GM12875 (cell line): ENCODE data around the gene ZCRB1.

ENCODE experiments used
- H3K4me3 ChIP-seq: one replicate; pipeline ENCODE4 v1.5.1; 2011; ENCODE audit warnings: low read depth, low read length, control low read depth
- TF ChIP-seq, protein P1 (sequence below): IDR thresholded peaks from 2 replicates; pipeline ENCODE4 v1.5.1; 2011; ENCODE audit warnings: low read depth, mild to moderate bottlenecking, control low read depth, inconsistent platforms, low read length, moderate library complexity, borderline replicate concordance; ENCODE audit not compliant: insufficient read depth

ZCRB1 gene

DNA sequence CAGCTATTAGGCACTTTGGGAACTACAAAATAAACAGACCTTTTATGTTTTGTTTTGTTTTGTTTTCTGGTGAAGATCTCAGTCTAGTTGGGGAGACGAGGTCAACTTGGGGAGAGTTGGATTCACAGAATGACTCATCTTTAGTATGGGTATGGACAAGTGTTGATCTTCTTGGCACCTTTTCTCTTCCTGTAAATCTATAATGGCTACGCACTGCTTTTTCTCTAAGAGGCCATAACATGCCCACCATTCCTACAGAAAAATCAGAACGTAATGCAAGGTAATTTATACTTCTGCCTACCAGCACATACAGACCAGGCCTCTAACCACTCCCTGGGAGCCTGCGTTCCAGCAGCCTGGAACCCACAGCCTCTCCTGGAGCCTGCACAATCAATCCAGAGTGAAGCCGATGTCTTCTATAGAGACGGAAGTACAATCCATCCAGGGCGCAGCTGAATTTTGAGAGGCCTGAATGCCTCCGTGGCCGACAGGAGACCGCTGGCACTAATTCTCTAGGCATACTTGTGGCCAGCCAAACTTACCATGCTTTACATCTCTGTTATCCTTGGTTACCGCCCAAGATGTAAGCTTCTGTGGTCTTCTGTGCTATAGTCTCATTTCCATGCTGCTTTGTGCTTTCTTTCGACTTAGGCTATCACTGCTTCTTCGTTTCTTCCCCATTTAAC, 790 bp upstream of the ZCRB1 start:
- TF ChIP-seq, protein P1, sequence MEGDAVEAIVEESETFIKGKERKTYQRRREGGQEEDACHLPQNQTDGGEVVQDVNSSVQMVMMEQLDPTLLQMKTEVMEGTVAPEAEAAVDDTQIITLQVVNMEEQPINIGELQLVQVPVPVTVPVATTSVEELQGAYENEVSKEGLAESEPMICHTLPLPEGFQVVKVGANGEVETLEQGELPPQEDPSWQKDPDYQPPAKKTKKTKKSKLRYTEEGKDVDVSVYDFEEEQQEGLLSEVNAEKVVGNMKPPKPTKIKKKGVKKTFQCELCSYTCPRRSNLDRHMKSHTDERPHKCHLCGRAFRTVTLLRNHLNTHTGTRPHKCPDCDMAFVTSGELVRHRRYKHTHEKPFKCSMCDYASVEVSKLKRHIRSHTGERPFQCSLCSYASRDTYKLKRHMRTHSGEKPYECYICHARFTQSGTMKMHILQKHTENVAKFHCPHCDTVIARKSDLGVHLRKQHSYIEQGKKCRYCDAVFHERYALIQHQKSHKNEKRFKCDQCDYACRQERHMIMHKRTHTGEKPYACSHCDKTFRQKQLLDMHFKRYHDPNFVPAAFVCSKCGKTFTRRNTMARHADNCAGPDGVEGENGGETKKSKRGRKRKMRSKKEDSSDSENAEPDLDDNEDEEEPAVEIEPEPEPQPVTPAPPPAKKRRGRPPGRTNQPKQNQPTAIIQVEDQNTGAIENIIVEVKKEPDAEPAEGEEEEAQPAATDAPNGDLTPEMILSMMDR = no peak

DNA sequence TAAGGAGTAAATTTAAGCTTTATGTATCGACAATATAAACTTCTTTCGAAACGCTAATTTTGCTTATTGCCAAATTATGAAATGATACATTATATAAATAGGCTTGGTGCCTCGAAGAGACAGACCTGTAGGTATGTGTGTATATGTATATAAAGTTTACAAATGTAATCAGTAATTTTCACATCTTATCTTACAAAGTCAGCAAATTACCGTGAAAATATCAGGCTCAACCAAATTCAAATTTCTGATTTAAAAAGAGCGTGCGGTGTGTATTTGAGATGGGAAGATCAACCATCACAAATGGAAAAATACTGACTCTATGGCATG, 605 bp downstream of the ZCRB1 start:
- peak overlapping the region; percentile 93 for H3K4me3 ChIP-seq
- TF ChIP-seq, protein P1 = no peak

More for the DNA sequence above, 790 bp upstream of the ZCRB1 start:
- peak overlapping the region; percentile 93 for H3K4me3 ChIP-seq

DNA sequence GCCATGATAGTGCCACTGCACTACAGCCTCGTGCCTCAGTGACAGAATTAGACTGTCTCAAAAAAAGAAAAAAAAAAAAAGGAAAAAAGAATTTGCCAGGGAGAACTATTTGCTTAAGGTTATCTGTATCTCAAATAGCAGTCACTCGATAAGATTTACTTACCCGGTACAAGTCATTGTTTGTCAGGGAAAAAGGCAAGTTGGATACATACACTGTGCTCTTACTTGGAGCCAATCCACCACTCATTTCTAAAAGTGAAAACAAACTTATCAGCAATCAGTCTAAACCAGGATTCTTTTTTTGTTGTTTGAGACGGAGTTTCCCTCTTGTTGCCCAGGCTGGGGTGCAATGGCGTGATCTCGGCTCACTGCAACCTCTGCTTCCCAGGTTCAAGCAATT, 2.0 kb downstream of the ZCRB1 start:
- TF ChIP-seq, protein P1 = no peak
- H3K4me3 ChIP-seq = no peak overlapping the region

DNA sequence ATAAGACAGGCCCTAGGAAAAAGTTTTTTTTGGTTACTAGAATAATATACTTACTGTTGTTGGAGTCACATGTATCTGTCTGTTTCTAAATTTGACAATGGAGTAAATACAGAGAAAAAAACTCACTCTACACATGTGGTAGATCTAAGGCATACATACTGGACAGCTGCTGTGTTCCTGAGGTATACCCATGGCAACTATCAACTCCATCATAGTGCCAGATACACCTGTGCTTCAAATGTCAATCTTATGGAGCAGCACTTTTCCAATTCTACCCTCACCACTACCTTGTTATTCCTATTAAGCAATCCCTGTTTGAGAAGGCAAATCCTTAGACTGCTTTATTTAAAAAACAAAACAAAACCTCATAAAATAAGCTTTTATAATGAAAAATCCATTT, 3.3 kb downstream of the ZCRB1 start:
- TF ChIP-seq, protein P1 = no peak

DNA sequence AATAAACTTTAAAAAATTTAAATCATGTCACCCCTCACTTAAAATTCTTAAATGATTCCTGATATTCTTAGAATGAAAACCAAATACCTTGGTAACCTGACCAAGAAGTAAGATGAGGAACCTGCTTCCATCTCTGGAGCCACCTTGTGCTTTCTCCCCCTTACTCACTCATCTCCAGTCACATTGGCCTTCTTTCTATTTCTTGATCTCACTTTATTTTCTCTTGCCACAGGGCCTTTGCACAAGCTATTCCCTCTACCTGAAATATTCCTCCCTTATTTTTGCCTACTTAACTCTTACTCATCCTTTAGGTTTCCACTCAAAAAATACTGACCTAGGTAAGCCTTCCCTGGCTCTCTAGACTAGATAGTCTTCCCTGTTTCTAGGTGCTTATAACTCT, 5.1 kb downstream of the ZCRB1 start:
- TF ChIP-seq, protein P1 = no peak

More for the DNA sequence above, 3.3 kb downstream of the ZCRB1 start:
- no peak overlapping the region for H3K4me3 ChIP-seq

DNA sequence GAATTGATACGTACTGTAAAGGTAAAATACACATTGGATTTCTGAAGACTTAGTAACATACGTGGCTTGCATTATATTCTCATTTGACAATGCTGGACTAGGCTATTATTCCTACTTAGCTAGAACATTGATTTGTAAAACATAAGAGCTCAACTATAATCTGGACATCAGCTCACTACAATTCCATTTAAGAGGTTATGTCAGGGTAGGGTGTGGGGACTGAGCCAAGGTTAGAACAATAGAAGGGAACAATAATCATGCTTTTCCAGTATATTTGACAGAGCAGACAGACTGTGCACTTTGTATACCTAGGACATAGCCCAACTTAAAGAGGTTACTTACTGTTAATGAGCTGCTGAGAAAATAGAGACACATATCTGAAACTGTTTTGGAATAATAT, 10.8 kb downstream of the ZCRB1 start:
- no peak overlapping the region for H3K4me3 ChIP-seq
- TF ChIP-seq, protein P1 = no peak

More for the DNA sequence above, 5.1 kb downstream of the ZCRB1 start:
- no peak overlapping the region for H3K4me3 ChIP-seq

DNA sequence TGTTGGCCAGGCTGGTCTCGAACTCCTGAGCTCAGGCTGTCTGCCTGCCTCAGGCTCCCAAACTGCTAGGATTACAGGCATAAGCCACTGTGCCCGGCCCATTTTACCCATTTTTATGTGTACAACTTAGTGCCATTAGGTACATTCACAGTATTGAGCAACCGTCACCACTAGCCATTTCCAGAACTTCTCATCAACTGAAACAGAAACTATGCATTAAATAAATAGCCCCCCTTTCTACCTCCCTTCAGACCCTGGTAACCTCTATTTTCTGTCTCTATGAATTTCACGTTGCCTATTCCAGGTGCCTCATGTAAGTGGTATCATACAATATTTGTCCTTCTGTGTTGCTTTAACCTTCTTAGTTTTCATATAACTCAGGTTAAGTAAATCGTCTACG, 15.9 kb downstream of the ZCRB1 start:
- no peak overlapping the region for H3K4me3 ChIP-seq
- TF ChIP-seq, protein P1 = no peak
